ENCODE results near the gene ADAM12. TPM values are rescaled to one million over a fixed set of nuclear protein-coding genes. Genes with fewer than 3 reads are reported as not detected.

Gene ADAM12
- polyA plus RNA-seq, 1 of the 3 experiments (the other 2 are of a cell fraction), result 25.0 TPM

DNA sequence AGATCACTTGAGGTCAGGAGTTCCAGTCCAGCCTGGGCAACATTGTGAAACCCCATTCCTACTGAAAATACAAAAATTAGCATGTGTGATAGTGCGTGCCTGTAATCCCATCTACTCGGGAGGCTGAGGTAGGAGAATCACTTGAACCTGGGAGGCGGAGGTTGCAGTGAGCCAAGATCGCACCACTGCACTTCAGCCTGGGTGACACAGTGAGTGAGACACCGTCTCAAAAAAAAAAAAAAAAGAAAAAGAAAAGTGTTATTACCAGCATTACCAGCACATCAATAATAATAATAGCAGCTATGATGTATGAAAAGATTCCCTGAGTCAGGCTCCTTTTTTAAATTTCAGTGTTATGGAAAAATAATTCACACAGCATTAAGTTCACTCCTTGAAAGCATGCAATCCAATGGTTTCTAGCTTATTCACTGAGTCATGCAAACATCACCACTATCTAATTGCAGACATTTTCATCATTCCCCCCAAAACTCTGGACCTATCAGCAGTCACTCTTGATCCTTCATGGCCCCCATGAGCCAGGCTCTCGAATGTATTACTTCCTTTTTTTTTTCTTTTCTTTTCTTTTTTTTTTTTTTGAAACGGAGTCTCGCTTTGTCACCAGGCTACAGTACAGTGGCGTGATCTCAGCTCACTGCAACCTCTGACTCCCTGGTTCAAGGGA is 263.5 kb downstream of the ADAM12 start:
- Histone ChIP-seq H4K20me1 (ENCODE audit: insufficient read depth) (no peaks in the 10 kb centered on the region), H3K27me3 (ENCODE audit: insufficient read depth) (no peaks in the 10 kb centered on the region), H3K36me3 (replicated peaks in 1 of 2; ENCODE audit: control insufficient read depth in 1 of 2, insufficient read depth in 2 of 2, low read length in 1 of 2) (no peaks in the 10 kb centered on the region), H3K9me2 (no peaks in the 10 kb centered on the region), H2AFZ (ENCODE audit: low read depth) (no peak overlapping the region), H3F3A (replicated peaks; ENCODE audit: insufficient read depth) (no peaks in the 10 kb centered on the region), H3K27ac (ENCODE audit: low read depth in 2 of 2, low read length in 1 of 2) (no peak overlapping the region), H3K4me3 (ENCODE audit: low read depth in 2 of 2, low read length in 1 of 2) (no peak overlapping the region), H3K4me1 (ENCODE audit: control insufficient read depth in 1 of 2, insufficient read depth in 2 of 2, low read depth in 1 of 2, low read length in 1 of 2) (peaks cover 0 to 5% of the 10 kb centered on the region in 2 experiments; a peak in 1 of 4 replicates), H3K4me2 (no peak overlapping the region), H3K9ac (no peak overlapping the region), H3K79me2 (ENCODE audit: insufficient read depth) (no peaks in the 10 kb centered on the region), H3K9me3 (no peaks in the 10 kb centered on the region)
- TF ChIP-seq FOXJ3 (CRISPR knock-in tag; IDR thresholded peaks at IDR 0.05), result no peak
- no peak for TF ChIP-seq RAD21 (IDR thresholded peaks at IDR 0.05; ENCODE audit: low read length)
- TF ChIP-seq MXI1 (IDR thresholded peaks at IDR 0.05; ENCODE audit: low read depth, low read length), result no peak
- POLR2A ChIA-PET, result interaction anchor here (0.7 kb wide), 1 partner anchor 22 kb away, joined by 3 read pairs; no protein-coding TSS in a partner anchor
- 90% methylated on average over 9 of the region's 9 CpGs for WGBS (ENCODE audit: low lambda C conversion rate)
- no peak for DNase-seq
- CTCF ChIA-PET, result interaction anchor here (1.6 kb wide), 1 partner anchor 15 kb away, joined by 5 read pairs; no protein-coding TSS in a partner anchor

- Histone ChIP-seq H3K36me3 (replicated peaks in 1 of 2; ENCODE audit: control insufficient read depth in 1 of 2, insufficient read depth in 2 of 2, low read length in 1 of 2) (no peaks in the 10 kb centered on the region), H3K27me3 (ENCODE audit: insufficient read depth) (no peaks in the 10 kb centered on the region), H3K79me2 (ENCODE audit: insufficient read depth) (no peaks in the 10 kb centered on the region), H3K4me1 (ENCODE audit: control insufficient read depth in 1 of 2, insufficient read depth in 2 of 2, low read depth in 1 of 2, low read length in 1 of 2) (peaks cover 0 to 5% of the 10 kb centered on the region in 2 experiments; a peak in 1 of 4 replicates), H3K4me3 (ENCODE audit: low read depth in 2 of 2, low read length in 1 of 2) (no peak overlapping the region), H2AFZ (ENCODE audit: low read depth) (no peak overlapping the region), H3K9me2 (no peaks in the 10 kb centered on the region), H3K27ac (ENCODE audit: low read depth in 2 of 2, low read length in 1 of 2) (no peak overlapping the region), H3F3A (replicated peaks; ENCODE audit: insufficient read depth) (no peaks in the 10 kb centered on the region), H3K9ac (no peak overlapping the region), H3K4me2 (no peak overlapping the region), H3K9me3 (no peaks in the 10 kb centered on the region), H4K20me1 (ENCODE audit: insufficient read depth) (no peaks in the 10 kb centered on the region)
- TF ChIP-seq FOXJ3 (CRISPR knock-in tag; IDR thresholded peaks at IDR 0.05) (no peak), RAD21 (IDR thresholded peaks at IDR 0.05; ENCODE audit: low read length) (no peak), SIN3A (IDR thresholded peaks at IDR 0.05; ENCODE audit: borderline replicate concordance, low read depth, low read length) (no peak), RXRA (IDR thresholded peaks at IDR 0.05; ENCODE audit: borderline replicate concordance, low read depth) (no peak), ELF1 (IDR thresholded peaks at IDR 0.05) (no peak), GATA2 (CRISPR knock-in tag; IDR thresholded peaks at IDR 0.05) (no peak), YY1 (IDR thresholded peaks at IDR 0.05; ENCODE audit: low read depth) (no peak), EP300 (IDR thresholded peaks at IDR 0.05; ENCODE audit: borderline replicate concordance in 1 of 2, low read depth in 1 of 2, low read length in 1 of 2) (no peak)
- TF ChIP-seq, protein P1, sequence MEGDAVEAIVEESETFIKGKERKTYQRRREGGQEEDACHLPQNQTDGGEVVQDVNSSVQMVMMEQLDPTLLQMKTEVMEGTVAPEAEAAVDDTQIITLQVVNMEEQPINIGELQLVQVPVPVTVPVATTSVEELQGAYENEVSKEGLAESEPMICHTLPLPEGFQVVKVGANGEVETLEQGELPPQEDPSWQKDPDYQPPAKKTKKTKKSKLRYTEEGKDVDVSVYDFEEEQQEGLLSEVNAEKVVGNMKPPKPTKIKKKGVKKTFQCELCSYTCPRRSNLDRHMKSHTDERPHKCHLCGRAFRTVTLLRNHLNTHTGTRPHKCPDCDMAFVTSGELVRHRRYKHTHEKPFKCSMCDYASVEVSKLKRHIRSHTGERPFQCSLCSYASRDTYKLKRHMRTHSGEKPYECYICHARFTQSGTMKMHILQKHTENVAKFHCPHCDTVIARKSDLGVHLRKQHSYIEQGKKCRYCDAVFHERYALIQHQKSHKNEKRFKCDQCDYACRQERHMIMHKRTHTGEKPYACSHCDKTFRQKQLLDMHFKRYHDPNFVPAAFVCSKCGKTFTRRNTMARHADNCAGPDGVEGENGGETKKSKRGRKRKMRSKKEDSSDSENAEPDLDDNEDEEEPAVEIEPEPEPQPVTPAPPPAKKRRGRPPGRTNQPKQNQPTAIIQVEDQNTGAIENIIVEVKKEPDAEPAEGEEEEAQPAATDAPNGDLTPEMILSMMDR (IDR thresholded peaks at IDR 0.05), result no peak
- TF ChIP-seq, protein P2, sequence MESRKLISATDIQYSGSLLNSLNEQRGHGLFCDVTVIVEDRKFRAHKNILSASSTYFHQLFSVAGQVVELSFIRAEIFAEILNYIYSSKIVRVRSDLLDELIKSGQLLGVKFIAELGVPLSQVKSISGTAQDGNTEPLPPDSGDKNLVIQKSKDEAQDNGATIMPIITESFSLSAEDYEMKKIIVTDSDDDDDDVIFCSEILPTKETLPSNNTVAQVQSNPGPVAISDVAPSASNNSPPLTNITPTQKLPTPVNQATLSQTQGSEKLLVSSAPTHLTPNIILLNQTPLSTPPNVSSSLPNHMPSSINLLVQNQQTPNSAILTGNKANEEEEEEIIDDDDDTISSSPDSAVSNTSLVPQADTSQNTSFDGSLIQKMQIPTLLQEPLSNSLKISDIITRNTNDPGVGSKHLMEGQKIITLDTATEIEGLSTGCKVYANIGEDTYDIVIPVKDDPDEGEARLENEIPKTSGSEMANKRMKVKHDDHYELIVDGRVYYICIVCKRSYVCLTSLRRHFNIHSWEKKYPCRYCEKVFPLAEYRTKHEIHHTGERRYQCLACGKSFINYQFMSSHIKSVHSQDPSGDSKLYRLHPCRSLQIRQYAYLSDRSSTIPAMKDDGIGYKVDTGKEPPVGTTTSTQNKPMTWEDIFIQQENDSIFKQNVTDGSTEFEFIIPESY (IDR thresholded peaks at IDR 0.05; ENCODE audit: borderline replicate concordance, low read depth), result no peak
- no peak for DNase-seq
- ChIA-PET POLR2A (no interaction called here), CTCF (interaction anchor here (1.6 kb wide), 1 partner anchor 15 kb away, joined by 5 read pairs; no protein-coding TSS in a partner anchor)
- WGBS (ENCODE audit: low lambda C conversion rate), result 92% methylated on average over 7 of the region's 7 CpGs
Measured at GRCh38 chr10:126124046-126124445, 264.2 kb downstream of the ADAM12 start.

Data from SK-N-SH (cell line).